ENCODE measurements around the gene SLCO1B1.

- TF ChIP-seq CTCF (IDR thresholded peaks at IDR 0.05) = no peak
- TF ChIP-seq POLR2AphosphoS5 (IDR thresholded peaks at IDR 0.05) = no peak
These were observed 12.2 kb upstream of the SLCO1B1 start for GRCh38 chr12:21118760-21119159.
